ENCODE data around the gene PCDH9. TPM values are rescaled to one million over a fixed set of nuclear protein-coding genes. Genes with fewer than 3 reads are reported as not detected.

Gene PCDH9
- total and polyA plus RNA-seq, 10 of the 15 experiments (the other 5 are each of a cell fraction or from before 2014, with no cell fraction given), result 0.02 to 2.3 (median 0.05) TPM; not detected in 1

GRCh38 chr13:66700117-66700601, 530.0 kb downstream of the PCDH9 start (continued):
- TF ChIP-seq, protein P1, sequence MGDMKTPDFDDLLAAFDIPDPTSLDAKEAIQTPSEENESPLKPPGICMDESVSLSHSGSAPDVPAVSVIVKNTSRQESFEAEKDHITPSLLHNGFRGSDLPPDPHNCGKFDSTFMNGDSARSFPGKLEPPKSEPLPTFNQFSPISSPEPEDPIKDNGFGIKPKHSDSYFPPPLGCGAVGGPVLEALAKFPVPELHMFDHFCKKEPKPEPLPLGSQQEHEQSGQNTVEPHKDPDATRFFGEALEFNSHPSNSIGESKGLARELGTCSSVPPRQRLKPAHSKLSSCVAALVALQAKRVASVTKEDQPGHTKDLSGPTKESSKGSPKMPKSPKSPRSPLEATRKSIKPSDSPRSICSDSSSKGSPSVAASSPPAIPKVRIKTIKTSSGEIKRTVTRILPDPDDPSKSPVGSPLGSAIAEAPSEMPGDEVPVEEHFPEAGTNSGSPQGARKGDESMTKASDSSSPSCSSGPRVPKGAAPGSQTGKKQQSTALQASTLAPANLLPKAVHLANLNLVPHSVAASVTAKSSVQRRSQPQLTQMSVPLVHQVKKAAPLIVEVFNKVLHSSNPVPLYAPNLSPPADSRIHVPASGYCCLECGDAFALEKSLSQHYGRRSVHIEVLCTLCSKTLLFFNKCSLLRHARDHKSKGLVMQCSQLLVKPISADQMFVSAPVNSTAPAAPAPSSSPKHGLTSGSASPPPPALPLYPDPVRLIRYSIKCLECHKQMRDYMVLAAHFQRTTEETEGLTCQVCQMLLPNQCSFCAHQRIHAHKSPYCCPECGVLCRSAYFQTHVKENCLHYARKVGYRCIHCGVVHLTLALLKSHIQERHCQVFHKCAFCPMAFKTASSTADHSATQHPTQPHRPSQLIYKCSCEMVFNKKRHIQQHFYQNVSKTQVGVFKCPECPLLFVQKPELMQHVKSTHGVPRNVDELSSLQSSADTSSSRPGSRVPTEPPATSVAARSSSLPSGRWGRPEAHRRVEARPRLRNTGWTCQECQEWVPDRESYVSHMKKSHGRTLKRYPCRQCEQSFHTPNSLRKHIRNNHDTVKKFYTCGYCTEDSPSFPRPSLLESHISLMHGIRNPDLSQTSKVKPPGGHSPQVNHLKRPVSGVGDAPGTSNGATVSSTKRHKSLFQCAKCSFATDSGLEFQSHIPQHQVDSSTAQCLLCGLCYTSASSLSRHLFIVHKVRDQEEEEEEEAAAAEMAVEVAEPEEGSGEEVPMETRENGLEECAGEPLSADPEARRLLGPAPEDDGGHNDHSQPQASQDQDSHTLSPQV (IDR thresholded peaks at IDR 0.05), result no peak
- TF ChIP-seq E2F8 (IDR thresholded peaks at IDR 0.05; ENCODE audit: low read depth, partially characterized antibody), result no peak
- TF ChIP-seq RBBP5 (conservative IDR thresholded peaks at IDR 0.05), result no peak
- no peak for TF ChIP-seq RAD21 (IDR thresholded peaks at IDR 0.05; ENCODE audit: insufficient read depth, low read depth, low read length)
- TF ChIP-seq YY1 (IDR thresholded peaks at IDR 0.05; ENCODE audit: low read depth, low read length), result no peak
- no peak for TF ChIP-seq TCF7 (IDR thresholded peaks at IDR 0.05; ENCODE audit: borderline replicate concordance)

DNA sequence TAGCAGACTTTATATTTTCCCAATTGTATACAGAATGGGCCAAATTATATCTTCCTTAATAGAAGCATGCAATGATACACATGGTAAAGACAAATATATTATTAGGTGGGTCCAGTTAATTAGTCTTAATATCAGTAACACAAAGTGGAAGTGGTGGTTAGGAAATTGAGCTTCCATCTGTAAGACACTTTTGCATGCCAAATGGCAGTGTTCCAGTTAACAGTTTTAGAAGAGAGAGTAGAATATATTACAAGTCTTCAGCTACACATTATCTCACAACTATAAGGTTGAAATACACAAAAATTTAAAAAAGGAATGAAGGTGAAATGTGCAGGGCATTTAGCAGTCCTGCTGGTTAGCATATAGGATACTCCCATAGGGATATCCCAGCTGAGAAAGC, 536.5 kb downstream of the PCDH9 start:
- Histone ChIP-seq H3K9me3 (replicated peaks; ENCODE audit: control insufficient read depth, insufficient read depth, low read length) (no peaks in the 10 kb centered on the region), H3K4me2 (ENCODE audit: control insufficient read depth, insufficient read depth) (no peak overlapping the region), H2AFZ (ENCODE audit: control insufficient read depth, low read depth, low read length) (no peak overlapping the region), H3K79me2 (ENCODE audit: control insufficient read depth, insufficient read depth, low read length) (no peaks in the 10 kb centered on the region), H3K4me1 (ENCODE audit: control insufficient read depth, insufficient read depth, low read length) (no peaks in the 10 kb centered on the region), H3K36me3 (ENCODE audit: control insufficient read depth in 2 of 2, insufficient read depth in 2 of 2, low read length in 1 of 2) (no peaks in the 10 kb centered on the region), H3K27me3 (replicated peaks in 1 of 2; ENCODE audit: control insufficient read depth in 2 of 2, insufficient read depth in 2 of 2, low read length in 1 of 2) (no peaks in the 10 kb centered on the region), H4K20me1 (ENCODE audit: control insufficient read depth, insufficient read depth) (no peaks in the 10 kb centered on the region), H3K9ac (ENCODE audit: control insufficient read depth, insufficient read depth, low read length) (no peak overlapping the region), H3K27ac (ENCODE audit: control insufficient read depth, insufficient read depth) (no peak overlapping the region), H3K4me3 (no peak overlapping the region)
- ChIA-PET CTCF (no interaction called here), SMC1A (ENCODE audit: uncharacterized antibody, unreplicated experiment) (no interaction called here), RAD21 (ENCODE audit: unreplicated experiment) (no interaction called here), POLR2A (no interaction called here)
- no TSS peak for BruUV-seq (replicated peaks)
- FAIRE-seq, result no peak
- intact Hi-C loops (cut with micrococcal nuclease; ENCODE audit: unreplicated experiment) (no loop called here), in situ Hi-C loops (cut with MboI) (no loop called here)
- no peak for DNase-seq (ENCODE audit: low read depth, low spot score)
- no peak for TF ChIP-seq FOS (IDR thresholded peaks at IDR 0.05; ENCODE audit: borderline replicate concordance, extremely low read depth, insufficient read length)
- TF ChIP-seq, protein P2, sequence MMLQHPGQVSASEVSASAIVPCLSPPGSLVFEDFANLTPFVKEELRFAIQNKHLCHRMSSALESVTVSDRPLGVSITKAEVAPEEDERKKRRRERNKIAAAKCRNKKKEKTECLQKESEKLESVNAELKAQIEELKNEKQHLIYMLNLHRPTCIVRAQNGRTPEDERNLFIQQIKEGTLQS (IDR thresholded peaks at IDR 0.05; ENCODE audit: borderline replicate concordance, extremely low read depth, low read depth, low read length), result no peak
- no peak for TF ChIP-seq BCL11A (IDR thresholded peaks at IDR 0.05; ENCODE audit: low read depth, low read length)
- no peak for ATAC-seq
